GM18505 (cell line): ENCODE measurements around the gene ENPP6.
"Not testable (repeated sequence)": the region's sequence is repeated elsewhere in the genome, so short reads cannot be mapped to it uniquely, and the experiment has no call there.

ENCODE experiments used
- ATAC-seq: cut with Tn5 transposase; IDR thresholded peaks from one replicate; pipeline ENCODE4 v1.9.1; 2021; ENCODE audit not compliant: unreplicated experiment
- POLR2A ChIP-seq: IDR thresholded peaks from 4 replicates; pipeline ENCODE4 v1.6.1; 2011; ENCODE audit warnings: borderline replicate concordance; ENCODE audit not compliant: insufficient read depth, insufficient read length; ENCODE audit errors: extremely low read depth

The ENPP6 gene

DNA sequence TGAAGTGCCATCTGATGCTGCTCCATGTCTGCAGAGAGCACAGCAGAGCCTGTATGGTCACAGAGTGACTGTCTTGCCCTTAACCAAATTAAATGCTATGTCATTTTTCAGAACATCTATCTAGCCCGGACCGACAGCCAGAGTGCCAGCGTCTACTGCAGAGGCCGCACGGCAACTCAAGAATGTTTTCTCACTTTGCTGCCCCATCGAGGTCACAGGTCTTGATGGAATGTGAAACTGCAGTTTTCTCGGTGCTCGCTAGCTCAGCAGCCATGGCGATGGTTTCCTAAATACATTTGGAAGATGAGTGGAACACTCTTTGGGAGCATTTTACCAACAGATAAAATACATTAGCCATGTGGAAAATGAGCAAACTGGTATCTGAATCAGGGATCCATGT, 125.7 kb downstream of the ENPP6 start:
- no peak for TF ChIP-seq POLR2A
- no peak for ATAC-seq

DNA sequence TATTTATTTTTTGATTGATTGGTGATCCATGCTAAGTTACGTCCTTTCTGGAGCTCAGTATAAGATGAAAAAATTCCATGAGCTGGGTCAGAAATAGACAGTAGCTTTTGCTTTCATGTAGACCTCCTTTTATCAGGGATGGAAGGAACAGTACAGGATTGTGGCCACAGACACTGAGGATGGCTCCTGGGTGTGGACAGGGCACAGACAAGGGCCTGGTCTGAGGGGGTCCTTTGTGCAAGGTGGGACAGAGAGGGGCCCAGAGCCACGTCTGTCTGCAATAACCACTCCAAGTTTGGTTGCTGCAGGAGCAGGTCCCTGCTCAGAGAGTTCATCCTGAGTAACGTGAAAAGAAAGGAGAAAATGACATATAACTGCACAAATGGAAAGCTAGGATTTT, 127.1 kb downstream of the ENPP6 start:
- no peak for ATAC-seq
- no peak for TF ChIP-seq POLR2A

DNA sequence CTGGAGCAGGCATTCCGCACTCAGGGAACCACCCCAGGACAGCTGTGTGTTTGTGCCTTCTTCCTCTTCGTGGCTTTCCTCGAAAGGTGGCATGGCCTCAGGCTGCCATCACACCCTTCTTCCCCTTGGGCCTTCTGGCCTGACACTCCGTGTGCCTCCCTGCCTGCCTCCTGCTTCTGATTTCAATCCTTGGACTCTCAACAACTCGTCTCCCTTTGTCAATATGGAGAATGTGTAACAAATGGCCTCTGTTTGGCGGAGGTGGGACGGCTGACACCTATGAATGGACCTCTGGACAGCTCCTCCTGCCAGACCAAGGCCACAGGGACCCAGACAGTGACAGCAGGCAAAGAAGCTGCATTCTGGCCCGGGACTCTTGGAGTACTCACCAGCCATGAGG, 137.0 kb downstream of the ENPP6 start:
- no peak for ATAC-seq

DNA sequence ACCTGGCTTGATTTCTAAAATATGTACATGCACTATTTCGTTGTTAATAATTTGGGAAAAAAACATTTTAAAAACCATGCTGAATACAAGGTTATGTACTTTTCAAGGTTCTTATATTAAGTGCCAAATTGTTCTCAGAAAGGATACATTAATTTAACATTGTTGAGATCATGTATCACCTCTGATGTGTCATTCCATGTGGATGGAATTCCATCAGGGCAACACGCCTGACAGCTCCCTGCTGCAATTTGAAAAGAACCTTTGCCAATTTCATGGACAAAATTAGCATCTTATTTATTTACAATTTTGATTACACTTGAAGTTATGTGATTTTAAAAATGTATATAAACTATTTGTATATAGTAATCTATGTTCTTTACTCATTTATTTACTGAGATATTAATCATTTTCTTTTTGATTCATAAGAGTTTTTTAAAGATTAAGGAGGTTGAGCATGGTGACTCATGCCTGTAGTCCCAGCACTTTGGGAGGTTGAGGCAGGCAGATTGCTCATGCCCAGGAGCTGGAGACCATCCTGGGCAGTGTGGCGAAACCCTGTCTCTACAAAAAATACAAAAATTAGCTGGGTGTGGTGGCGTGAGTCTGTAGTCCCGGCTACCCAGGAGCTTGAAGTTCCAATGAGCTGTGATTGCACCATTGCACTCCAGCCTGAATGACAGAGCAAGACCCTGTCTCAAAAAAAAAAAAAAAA, 142.8 kb downstream of the ENPP6 start:
- no peak for ATAC-seq
- TF ChIP-seq POLR2A, result no peak

More for the DNA sequence above, 137.0 kb downstream of the ENPP6 start:
- no peak for TF ChIP-seq POLR2A

DNA sequence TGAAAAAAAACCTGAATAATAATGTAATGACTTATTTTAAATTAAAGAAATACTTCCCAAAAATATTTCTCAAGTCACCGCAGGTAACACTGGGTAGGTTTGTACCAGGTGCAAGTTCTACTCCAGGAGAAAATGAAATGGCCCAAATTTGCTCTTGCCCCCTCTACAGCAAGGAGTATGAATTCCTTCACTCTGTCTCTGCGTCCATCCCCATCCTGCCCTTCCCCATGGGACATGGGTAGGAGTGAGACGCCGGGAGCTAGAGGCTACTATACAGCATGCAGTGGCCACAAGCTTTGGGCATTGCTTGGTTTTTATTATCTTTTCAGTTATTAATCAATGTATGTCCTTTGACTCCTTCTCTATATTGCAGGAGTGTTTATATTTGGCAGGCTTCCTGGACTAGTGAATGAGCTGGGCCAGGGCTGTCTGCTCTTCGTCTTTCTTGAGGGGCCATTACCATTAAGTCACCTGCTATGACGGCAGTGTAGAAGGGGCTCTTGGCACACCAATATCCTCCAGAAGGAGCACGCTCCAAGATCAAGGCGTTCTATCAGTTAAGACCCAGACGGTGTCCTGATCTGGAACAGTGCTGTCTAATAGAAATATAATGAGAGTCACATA, 149.6 kb downstream of the ENPP6 start:
- no peak for ATAC-seq
- no peak for TF ChIP-seq POLR2A

DNA sequence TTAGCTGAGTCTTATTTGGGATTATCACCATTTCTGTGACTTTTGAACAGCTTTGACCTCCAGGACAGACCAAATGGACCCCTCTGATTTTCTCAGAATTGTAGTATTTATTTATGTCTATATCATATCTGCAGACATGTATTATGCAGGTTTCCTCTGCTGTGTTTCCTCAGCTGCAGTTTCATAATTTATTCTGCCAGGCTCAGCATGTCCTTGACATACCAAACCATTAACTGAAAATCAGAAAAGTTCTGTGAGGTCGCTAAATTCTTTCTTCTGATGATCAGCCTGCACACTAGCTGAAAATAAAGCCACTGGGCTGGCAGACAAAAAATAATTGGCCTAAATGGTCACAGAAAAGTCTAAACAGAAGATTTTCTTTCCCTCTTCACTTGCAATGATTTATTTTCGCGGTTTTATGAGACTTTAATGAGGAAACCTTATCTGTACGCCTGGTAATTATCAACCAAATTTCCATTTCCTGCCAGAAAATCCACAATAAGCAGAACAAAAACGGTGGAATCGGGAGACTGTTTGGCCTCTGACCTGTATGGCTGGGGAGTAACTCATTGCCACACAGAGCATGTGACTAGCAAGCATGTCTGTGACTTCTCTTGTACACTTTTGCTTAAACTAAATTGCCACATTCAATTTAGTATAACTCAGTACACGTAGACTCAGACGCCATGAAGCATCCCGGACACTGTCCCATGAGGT, 150.9 kb downstream of the ENPP6 start:
- no peak for TF ChIP-seq POLR2A
- ATAC-seq, result no peak

DNA sequence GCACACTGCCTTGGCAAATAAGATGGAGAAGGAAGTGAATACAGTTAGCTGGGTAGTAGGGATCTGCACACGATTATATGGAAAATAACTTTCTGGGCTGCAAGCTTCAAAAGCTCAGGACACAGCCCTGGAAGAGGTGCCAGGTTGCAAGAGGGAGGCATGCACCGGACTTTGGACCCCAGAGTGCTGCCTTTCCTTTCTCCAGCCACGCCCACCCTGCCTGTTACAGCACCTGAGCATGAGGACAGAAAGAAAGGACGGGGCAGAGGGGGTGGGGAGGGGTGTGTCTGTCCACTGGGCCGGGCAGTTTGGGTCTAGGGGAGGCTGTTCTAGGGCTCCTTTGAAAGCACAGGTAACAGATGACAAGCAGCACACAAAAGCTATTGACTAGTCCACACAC, 152.8 kb downstream of the ENPP6 start:
- no peak for ATAC-seq
- TF ChIP-seq POLR2A, result no peak

DNA sequence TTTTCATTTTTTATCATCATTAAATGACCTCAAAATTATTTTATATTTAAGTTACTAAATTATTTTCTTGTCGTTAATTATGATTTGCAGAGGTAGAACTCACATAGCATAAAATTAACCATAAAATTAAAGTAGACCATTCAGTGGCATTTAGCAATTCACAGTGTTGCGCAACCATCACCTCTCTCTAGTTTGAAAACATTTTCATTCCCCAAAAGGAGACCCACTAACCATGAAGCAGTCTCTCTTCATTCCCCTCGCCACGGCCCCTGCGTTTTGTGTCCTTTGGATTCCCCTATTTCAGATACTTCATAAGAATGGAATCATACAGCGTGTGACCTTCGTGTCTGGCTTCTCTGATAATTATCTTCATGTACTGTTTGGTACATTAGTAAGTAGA, 154.9 kb downstream of the ENPP6 start:
- ATAC-seq, result no peak
- no peak for TF ChIP-seq POLR2A

DNA sequence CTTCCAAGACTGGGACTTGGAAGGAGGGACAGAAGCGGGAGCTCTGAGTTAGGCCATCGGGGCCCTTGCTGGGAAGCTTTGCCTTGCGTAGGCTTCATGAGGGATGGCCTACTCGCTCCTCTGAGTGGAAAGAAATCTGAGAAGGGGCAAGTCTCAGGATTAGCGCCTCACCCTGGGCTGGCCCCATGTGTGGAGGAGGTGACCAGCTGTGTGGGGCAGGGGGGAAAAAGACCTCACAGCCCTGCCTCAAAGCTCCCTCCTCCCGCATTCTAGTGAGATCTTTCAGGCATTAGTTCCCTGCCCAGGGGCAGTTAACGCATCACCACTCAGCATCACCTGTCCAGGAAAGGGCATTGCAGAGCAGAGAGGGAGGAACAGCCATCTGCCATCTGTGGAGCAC, 156.1 kb downstream of the ENPP6 start:
- no peak for TF ChIP-seq POLR2A
- ATAC-seq, result no peak

DNA sequence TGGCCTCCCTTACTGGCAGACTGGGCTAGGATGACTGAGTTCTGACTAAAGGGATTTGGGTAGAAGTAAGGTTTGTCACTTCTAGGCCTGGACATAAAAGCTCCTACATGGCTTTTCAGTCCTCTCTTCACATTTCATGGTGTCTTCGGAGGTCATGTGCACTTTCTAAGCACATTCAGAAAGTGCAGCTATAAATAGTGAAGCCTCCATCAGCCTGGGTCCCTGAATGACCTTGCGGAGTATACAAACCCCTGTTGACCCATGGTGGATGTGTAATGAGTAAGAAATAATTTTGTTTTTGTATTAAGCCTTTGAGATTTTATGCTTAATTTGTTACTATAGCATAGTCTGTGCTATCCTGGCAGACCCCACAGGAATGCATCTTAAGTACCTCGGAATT, 158.6 kb downstream of the ENPP6 start:
- TF ChIP-seq POLR2A, result no peak
- no peak for ATAC-seq

DNA sequence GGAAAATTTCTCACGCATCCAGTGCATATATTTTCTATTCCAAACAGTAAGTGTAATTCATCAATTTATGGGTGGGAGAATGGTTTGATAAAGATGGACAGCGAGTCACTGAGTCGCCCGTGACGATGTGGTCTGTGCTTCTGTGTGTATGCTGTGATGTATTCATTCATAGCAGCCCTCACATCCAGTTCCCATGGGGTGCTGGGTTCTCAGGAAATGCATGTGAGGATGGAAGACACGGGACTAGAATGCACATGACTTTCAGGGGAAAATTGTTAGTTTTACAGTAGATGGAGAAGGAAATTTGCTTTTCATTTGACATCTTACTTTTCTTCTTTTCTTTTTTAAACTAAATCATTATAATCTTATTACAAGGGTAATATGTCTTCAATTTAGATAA, 159.6 kb downstream of the ENPP6 start:
- TF ChIP-seq POLR2A, result no peak
- no peak for ATAC-seq

DNA sequence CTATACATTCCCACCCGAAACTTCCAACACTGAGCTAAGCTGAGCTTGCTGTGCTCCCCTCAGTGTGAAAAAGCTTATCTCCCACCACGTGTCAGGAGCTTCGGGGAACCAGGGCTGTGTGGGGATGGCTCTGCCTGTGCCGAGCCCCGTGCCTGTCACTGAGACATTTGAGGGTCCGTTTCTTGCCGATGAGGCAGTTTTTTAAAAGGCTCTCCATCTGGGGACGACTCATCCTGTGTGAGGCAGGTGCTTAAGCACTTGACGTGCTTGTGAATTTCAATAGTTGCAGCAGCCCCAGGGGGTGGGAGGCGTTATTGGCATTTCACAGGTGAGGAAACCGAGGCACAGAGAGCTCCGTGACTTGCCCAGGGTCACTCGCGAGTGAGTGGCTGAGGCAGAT, 160.8 kb downstream of the ENPP6 start:
- ATAC-seq, result no peak
- no peak for TF ChIP-seq POLR2A

DNA sequence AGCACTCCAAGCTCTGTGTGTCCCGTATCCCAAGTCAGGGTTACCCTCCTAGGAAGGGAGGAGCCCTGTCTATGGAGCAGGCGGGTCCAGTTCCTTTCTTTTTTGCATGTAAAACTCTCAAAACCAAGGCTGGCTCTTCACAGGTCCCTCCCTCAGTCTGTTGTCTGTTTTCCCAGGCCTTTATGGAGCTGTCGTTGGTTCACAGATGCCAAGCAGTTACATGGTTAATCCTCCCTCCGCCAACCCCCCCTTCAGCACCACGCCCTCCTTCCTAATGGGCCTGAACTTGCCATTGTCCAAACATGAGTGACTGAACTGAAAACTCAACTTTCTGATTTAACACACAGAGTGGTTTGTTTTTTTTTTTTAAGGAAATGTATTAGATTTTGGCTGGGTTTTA, 164.2 kb downstream of the ENPP6 start:
- ATAC-seq, result no peak
- TF ChIP-seq POLR2A, result no peak

DNA sequence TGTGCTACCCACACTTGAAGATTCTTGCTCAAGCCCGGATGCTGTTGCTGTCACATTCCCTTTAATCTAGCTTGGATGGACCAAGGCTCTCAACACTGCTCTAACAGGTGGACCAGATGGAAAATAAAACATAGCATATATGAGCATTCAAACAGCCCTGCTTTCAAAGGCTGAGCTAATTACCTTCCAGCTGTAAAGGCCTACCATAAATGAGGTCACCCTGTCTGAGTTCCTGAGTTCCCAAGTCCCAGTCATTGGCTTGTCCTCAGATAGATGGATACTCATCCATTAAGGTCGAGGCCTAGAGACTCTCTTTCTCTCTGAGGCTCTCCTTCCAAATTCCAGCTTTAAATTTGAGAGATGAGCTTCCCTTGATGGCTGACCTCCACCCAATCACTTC, 165.1 kb downstream of the ENPP6 start:
- TF ChIP-seq POLR2A, result no peak
- no peak for ATAC-seq

DNA sequence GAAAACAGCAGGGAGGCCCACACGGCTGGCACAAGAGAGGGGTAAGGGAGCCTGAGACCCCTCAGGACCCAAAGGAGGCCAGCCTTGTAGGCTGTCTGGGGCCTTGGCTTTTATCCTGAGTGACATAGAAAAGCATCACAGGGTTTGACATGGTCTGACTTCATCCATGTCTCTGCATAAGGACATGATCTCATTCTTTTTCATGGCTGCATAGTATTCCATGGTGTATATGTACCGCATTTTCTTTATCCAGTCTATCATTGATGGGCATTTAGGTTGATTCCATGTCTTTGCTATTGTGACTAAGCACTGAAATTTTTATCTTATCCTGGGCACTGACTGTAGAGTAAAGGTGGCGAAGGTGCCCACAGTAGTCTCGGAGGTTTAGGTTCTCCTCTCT, 166.4 kb downstream of the ENPP6 start:
- ATAC-seq, result not testable (repeated sequence)
